Ishikawa (cell line): ENCODE data around the gene RAP2A.

Experiments
- CEBPB ChIP-seq: IDR thresholded peaks from 2 replicates; pipeline ENCODE4 v1.6.1; 2012
- CREB1 ChIP-seq: IDR thresholded peaks from 2 replicates; pipeline ENCODE4 v1.6.1; 2012; ENCODE audit warnings: low read depth
- EGR1 ChIP-seq: IDR thresholded peaks from 2 replicates; pipeline ENCODE4 v1.6.1; 2012
- EP300 ChIP-seq: IDR thresholded peaks from 2 replicates; pipeline ENCODE4 v1.6.1; 2012; ENCODE audit warnings: borderline replicate concordance
- FOXM1 ChIP-seq: IDR thresholded peaks from 2 replicates; pipeline ENCODE4 v1.6.1; 2012; ENCODE audit warnings: low read depth, borderline replicate concordance
- MAX ChIP-seq: IDR thresholded peaks from 2 replicates; pipeline ENCODE4 v1.6.1; 2012
- NFIC ChIP-seq: IDR thresholded peaks from 2 replicates; pipeline ENCODE4 v1.6.1; 2012
- RAD21 ChIP-seq: IDR thresholded peaks from 2 replicates; pipeline ENCODE4 v1.6.1; 2012; ENCODE audit warnings: low read depth
- REST ChIP-seq: IDR thresholded peaks from 2 replicates; pipeline ENCODE4 v1.6.1; 2012; ENCODE audit warnings: low read depth, mild to moderate bottlenecking
- TAF1 ChIP-seq: IDR thresholded peaks from 2 replicates; pipeline ENCODE4 v1.6.1; 2012; ENCODE audit warnings: low read depth, mild to moderate bottlenecking
- TCF12 ChIP-seq: IDR thresholded peaks from 2 replicates; pipeline ENCODE4 v1.6.1; 2012; ENCODE audit warnings: low read depth
- TEAD4 ChIP-seq: IDR thresholded peaks from 2 replicates; pipeline ENCODE4 v1.6.1; 2012
- USF1 ChIP-seq: IDR thresholded peaks from 2 replicates; pipeline ENCODE4 v1.6.1; 2012
- YY1 ChIP-seq: IDR thresholded peaks from 2 replicates; pipeline ENCODE4 v1.6.1; 2012; ENCODE audit warnings: low read depth
- ZBTB7A ChIP-seq: IDR thresholded peaks from 2 replicates; pipeline ENCODE4 v1.6.1; 2012; ENCODE audit warnings: low read depth

Gene RAP2A

GRCh38 chr13:97394542-97394941 is 39.4 kb upstream of the RAP2A start:
- TF ChIP-seq ZBTB7A (no peak), CREB1 (no peak), EP300 (no peak)

GRCh38 chr13:97395447-97396136 is 38.4 kb upstream of the RAP2A start:
- TF ChIP-seq MAX (no peak), TEAD4 (no peak), ZBTB7A (no peak), CEBPB (no peak), NFIC (no peak), FOXM1 (no peak), TCF12 (no peak), USF1 (no peak), TAF1 (no peak), REST (no peak)

GRCh38 chr13:97397267-97397666 is 36.7 kb upstream of the RAP2A start:
- TF ChIP-seq FOXM1 (no peak), REST (no peak), TAF1 (no peak), CEBPB (no peak)

- TF ChIP-seq TCF12 = no peak
- TF ChIP-seq TAF1 = no peak
- TF ChIP-seq CEBPB = no peak
- TF ChIP-seq ZBTB7A = no peak
- no peak for TF ChIP-seq USF1
- TF ChIP-seq RAD21 = no peak
- no peak for TF ChIP-seq FOXM1
- no peak for TF ChIP-seq EP300
- TF ChIP-seq YY1 = no peak
- TF ChIP-seq EGR1 = no peak
- TF ChIP-seq TEAD4 = no peak
- no peak for TF ChIP-seq MAX
- TF ChIP-seq REST = no peak
- no peak for TF ChIP-seq CREB1
- no peak for TF ChIP-seq NFIC
These were observed 32.5 kb upstream of the RAP2A start for GRCh38 chr13:97401421-97401820.

- TF ChIP-seq FOXM1 (no peak), TAF1 (no peak), ZBTB7A (no peak), TEAD4 (no peak), CEBPB (no peak), EGR1 (no peak), USF1 (no peak), EP300 (no peak), RAD21 (no peak), TCF12 (no peak), YY1 (no peak), MAX (no peak), CREB1 (no peak), REST (no peak), NFIC (no peak)
These were observed 29.8 kb upstream of the RAP2A start for GRCh38 chr13:97403893-97404750.
